Tibial artery (tissue), 4 donors: ENCODE measurements around the gene SLIT3.

Experiments
- DNase-seq, 2 donors: peaks; one replicate each; pipeline ENCODE4 v3.0.0-alpha.2; 2019
- H3K27ac ChIP-seq, 2 donors: fragments of 200-600 bp; sonication (generic) in 1 of 2; 1 replicate in 1 of 2; 2 replicates in 1 of 2; pipeline ENCODE4 v1.5.1; 2018 to 2019; ENCODE audit warnings: mild to moderate bottlenecking in 1 of 2
- H3K27me3 ChIP-seq, 2 donors: fragments of 200-600 bp; sonication (generic) in 1 of 2; one replicate each; pipeline versions ENCODE4 v1.5.1 to v1.6.0; 2016 to 2019
- H3K36me3 ChIP-seq, 3 donors: fragments of 200-600 bp; sonication (generic) in 2 of 3; one replicate each; pipeline ENCODE4 v1.5.1; 2016 to 2019; ENCODE audit warnings: mild to moderate bottlenecking in 2 of 3
- H3K4me1 ChIP-seq, 4 donors: fragments of 200-600 bp; sonication (generic) in 2 of 4; 1 replicate in 3 of 4; 2 replicates in 1 of 4; pipeline ENCODE4 v1.5.1; 2016 to 2019
- H3K4me3 ChIP-seq, 2 donors: fragments of 200-600 bp; sonication (generic) in 1 of 2; 1 replicate in 1 of 2; 2 replicates in 1 of 2; pipeline ENCODE4 v1.5.1; 2018 to 2019; ENCODE audit warnings: mild to moderate bottlenecking in 2 of 2
- H3K9me3 ChIP-seq, 3 donors: fragments of 200-600 bp; sonication (generic) in 1 of 3; one replicate each; pipeline ENCODE4 v1.5.1; 2016 to 2019
- CTCF ChIP-seq, 2 experiments: fragments of 200-600 bp in 1 of 2; fragments of 450-650 bp in 1 of 2; IDR thresholded peaks; one replicate each; pipeline ENCODE4 v1.5.1; 2017 to 2019; ENCODE audit warnings: antibody characterized with exemption in 2 of 2, mild to moderate bottlenecking in 1 of 2, moderate library complexity in 1 of 2
- intact Hi-C: fragments of 100-400 bp; cut with DNase I; formaldehyde crosslinking; loops from one replicate; pipeline ENCODE4 v1.15.0; 2023; ENCODE audit warnings: low total_unique reads

Gene SLIT3

DNA sequence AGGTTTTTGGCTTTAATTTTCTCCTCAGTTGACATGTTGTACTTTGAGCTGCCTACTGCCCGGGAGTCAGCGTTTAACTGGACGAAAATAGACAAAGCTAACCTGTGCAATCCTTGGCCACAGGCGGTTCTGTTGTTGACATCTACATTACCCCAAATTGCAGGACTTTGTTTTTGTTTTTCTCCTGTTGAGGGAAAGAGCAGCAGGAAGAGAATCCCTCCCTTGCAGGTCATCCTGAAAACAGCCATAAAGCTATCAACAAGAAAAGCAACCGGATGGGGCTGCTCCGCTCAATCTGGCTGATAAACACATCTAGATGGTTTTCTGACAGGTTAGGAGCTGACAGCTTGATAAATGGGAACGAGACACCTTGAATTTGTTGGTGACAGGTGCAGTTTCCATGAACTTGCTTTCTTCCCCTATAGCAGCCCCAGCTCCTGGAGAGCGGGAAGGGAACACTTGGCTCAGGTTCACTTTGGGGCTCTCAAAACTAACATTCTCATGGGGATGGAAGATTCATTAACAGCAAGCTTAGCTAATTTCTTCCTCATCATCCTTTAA is 331.5 kb downstream of the SLIT3 start:
- no peak for TF ChIP-seq CTCF (IDR thresholded peaks at IDR 0.05)
- H3K4me1 ChIP-seq: no peaks in the 10 kb centered on the region
- no peak for DNase-seq
- intact Hi-C loops: no loop called here
- no peaks in the 10 kb centered on the region for H3K27me3 ChIP-seq
- H3K9me3 ChIP-seq: no peaks in the 10 kb centered on the region
- H3K27ac ChIP-seq: no peak overlapping the region
- H3K4me3 ChIP-seq: no peak overlapping the region
- no peaks in the 10 kb centered on the region for H3K36me3 ChIP-seq

DNA sequence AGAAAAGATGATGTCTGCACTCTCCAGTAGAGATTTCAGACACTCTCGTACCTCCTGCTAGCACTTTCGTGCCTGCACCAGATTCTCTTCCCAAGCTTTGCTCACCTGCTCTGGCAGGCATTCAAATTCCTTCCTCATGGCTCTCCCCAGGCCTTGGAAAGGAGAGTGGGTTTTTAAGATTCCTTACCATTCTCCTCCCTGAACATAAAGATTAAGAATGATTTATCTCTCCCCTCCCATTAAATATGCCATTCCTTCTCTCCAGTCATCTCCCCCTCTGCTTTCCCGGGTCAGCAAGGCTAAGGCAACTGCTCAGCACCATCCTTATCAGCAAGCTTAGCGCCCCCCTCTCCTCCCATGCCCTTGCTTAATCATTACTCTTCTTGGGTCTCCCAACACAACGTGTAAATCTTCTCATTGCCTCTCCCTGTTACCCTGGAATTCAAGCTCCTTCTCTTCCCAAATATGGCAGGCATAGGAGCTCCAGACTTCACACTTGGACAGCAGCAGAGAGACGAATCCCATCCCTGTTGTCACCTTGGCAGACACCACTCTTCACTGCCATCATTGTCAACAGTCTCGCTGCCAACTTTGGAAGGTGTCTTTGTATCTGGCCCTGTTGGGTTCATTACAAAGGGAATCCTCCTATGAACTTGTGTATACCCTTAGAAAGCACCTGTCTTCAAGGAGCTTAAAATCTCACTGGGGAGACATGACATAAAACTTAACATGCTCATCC is 332.9 kb downstream of the SLIT3 start:
- H3K27me3 ChIP-seq: no peaks in the 10 kb centered on the region
- H3K4me3 ChIP-seq: no peak overlapping the region
- H3K36me3 ChIP-seq: no peaks in the 10 kb centered on the region
- no peak overlapping the region for H3K27ac ChIP-seq
- DNase-seq: no peak
- intact Hi-C loops: no loop called here
- no peak for TF ChIP-seq CTCF (IDR thresholded peaks at IDR 0.05)
- no peaks in the 10 kb centered on the region for H3K4me1 ChIP-seq
- no peaks in the 10 kb centered on the region for H3K9me3 ChIP-seq

DNA sequence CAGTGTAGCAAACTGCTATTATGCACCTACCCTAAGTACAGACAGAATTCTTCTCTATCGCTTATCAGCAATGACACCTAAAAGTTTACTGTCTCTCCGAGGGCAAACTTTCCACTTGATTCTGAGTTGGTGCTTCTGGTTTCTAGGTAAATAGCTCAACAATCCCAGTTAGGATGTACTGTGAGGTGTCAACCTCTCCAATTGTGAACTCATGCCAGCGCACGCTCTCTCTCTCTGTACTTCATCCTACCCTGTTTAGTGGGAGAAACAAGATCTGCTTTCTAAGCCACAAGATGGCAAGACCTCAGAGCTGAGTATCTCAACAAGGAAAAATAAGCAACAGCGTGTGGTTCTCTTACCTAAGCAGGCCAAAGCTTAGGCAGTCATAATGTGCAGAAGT is 335.3 kb downstream of the SLIT3 start:
- no peak for DNase-seq
- Histone ChIP-seq H3K4me3 (no peak overlapping the region), H3K27ac (no peak overlapping the region), H3K9me3 (no peaks in the 10 kb centered on the region), H3K4me1 (peaks cover 0 to 3% (median 0%) of the 10 kb centered on the region in 4 donors), H3K27me3 (no peaks in the 10 kb centered on the region), H3K36me3 (no peaks in the 10 kb centered on the region)
- no peak for TF ChIP-seq CTCF (IDR thresholded peaks at IDR 0.05)
- intact Hi-C loops: no loop called here

GRCh38 chr5:168964182-168964581 is 336.8 kb downstream of the SLIT3 start:
- H3K27me3 ChIP-seq: no peaks in the 10 kb centered on the region
- no peak overlapping the region for H3K4me3 ChIP-seq
- no peak for DNase-seq
- intact Hi-C loops: no loop called here
- no peak overlapping the region for H3K27ac ChIP-seq
- no peaks in the 10 kb centered on the region for H3K36me3 ChIP-seq
- peaks cover 0 to 3% (median 0%) of the 10 kb centered on the region in 4 donors for H3K4me1 ChIP-seq
- TF ChIP-seq CTCF (IDR thresholded peaks at IDR 0.05): no peak
- no peaks in the 10 kb centered on the region for H3K9me3 ChIP-seq

- H3K27me3 ChIP-seq: no peaks in the 10 kb centered on the region
- H3K4me3 ChIP-seq: no peak overlapping the region
- TF ChIP-seq CTCF (IDR thresholded peaks at IDR 0.05): no peak
- intact Hi-C loops: no loop called here
- H3K4me1 ChIP-seq: peaks cover 0 to 3% (median 0%) of the 10 kb centered on the region in 4 donors
- DNase-seq: no peak
- H3K27ac ChIP-seq: no peak overlapping the region
- no peaks in the 10 kb centered on the region for H3K36me3 ChIP-seq
- no peaks in the 10 kb centered on the region for H3K9me3 ChIP-seq
These were observed 338.6 kb downstream of the SLIT3 start for GRCh38 chr5:168962306-168962705.
